Measurements from ENCODE around the gene RIN2. TPM values are rescaled to one million over a fixed set of nuclear protein-coding genes. Genes with fewer than 3 reads are reported as not detected.

Gene RIN2
- total and polyA plus RNA-seq, 2 experiments from 2014 or later: 0.08 to 1.4 TPM

- H3K4me3 ChIP-seq: no peak overlapping the region
- H3K4me3 Mint-ChIP-seq: no peak overlapping the region
- peaks cover 5% of the 10 kb centered on the region for H3K27me3 Mint-ChIP-seq (ENCODE audit: insufficient read depth, low read depth, poor library complexity)
- H3K4me1 Mint-ChIP-seq: peaks cover 34% of the 10 kb centered on the region
- H3K9me2 ChIP-seq (ENCODE audit: insufficient read depth): no peaks in the 10 kb centered on the region
- H3F3A ChIP-seq (replicated peaks; ENCODE audit: low read depth): no peaks in the 10 kb centered on the region
- no peaks in the 10 kb centered on the region for H3K36me3 ChIP-seq (ENCODE audit: insufficient read depth)
- H3K79me2 ChIP-seq (replicated peaks; ENCODE audit: insufficient read depth): no peaks in the 10 kb centered on the region
- ATAC-seq: peak; percentile 54
- no peak overlapping the region for H3K27ac ChIP-seq (ENCODE audit: low read depth)
- peak; percentile 25 for DNase-seq (ENCODE audit: low spot score)
- peak overlapping the region; percentile 92; the same call in 1 of the 2 replicates for H2AFZ ChIP-seq
- no peaks in the 10 kb centered on the region; the same call in 1 of the 2 replicates for H3K4me1 ChIP-seq (ENCODE audit: insufficient read depth)
- no peaks in the 10 kb centered on the region for H3K36me3 Mint-ChIP-seq (ENCODE audit: low read depth)
- no peaks in the 10 kb centered on the region for H3K9me3 Mint-ChIP-seq
- H3K4me2 ChIP-seq: no peak overlapping the region
- TF ChIP-seq ZNF331 (CRISPR knock-in tag; IDR thresholded peaks at IDR 0.05; ENCODE audit: low read depth) (no peak), POLR2AphosphoS5 (IDR thresholded peaks at IDR 0.05; ENCODE audit: low read depth) (no peak), CREB1 (CRISPR knock-in tag; IDR thresholded peaks at IDR 0.05; ENCODE audit: low read depth) (no peak), CTCF (conservative IDR thresholded peaks at IDR 0.05; ENCODE audit: low read depth in 2 of 2) (no peak), NANOG (IDR thresholded peaks at IDR 0.05; ENCODE audit: borderline replicate concordance) (no peak), JUNB (IDR thresholded peaks at IDR 0.05; ENCODE audit: unreplicated experiment) (no peak), ZNF462 (CRISPR knock-in tag; IDR thresholded peaks at IDR 0.05) (no peak), EZH2phosphoT487 (IDR thresholded peaks at IDR 0.05; ENCODE audit: unreplicated experiment) (no peak), REST (IDR thresholded peaks at IDR 0.05; ENCODE audit: unreplicated experiment) (no peak), STAT1 (IDR thresholded peaks at IDR 0.05; ENCODE audit: unreplicated experiment) (no peak), EZH2 (IDR thresholded peaks at IDR 0.05; ENCODE audit: low read depth, unreplicated experiment) (no peak), ZNF114 (CRISPR knock-in tag; IDR thresholded peaks at IDR 0.05) (no peak), ETS1 (IDR thresholded peaks at IDR 0.05) (no peak)
- H4K20me1 ChIP-seq (replicated peaks; ENCODE audit: insufficient read depth): no peaks in the 10 kb centered on the region
- H3K27ac Mint-ChIP-seq: peak overlapping the region; percentile 55; the same call in 1 of the 2 replicates
- no peaks in the 10 kb centered on the region for H3K27me3 ChIP-seq (ENCODE audit: insufficient read depth)
These were observed 12.3 kb downstream of the RIN2 start for GRCh38 chr20:19770375-19770774.

All from GM23338 (cell line).